WTC11 (cell line): ENCODE results near the gene PPP1R37. TPM values are rescaled to one million over a fixed set of nuclear protein-coding genes. Genes with fewer than 3 reads are reported as not detected.

Source experiments
- ATAC-seq: fragments of 200-7000 bp; cut with Tn5 transposase; 2 replicates; pipeline ENCODE4 v1.10.0; 2021; ENCODE audit warnings: mild to moderate bottlenecking, moderate library complexity
- CTCF ChIA-PET: fragments of 300-600 bp; sonication (Branson Sonifier 250); formaldehyde crosslinking; loops from one replicate; lab custom pipeline; 2021; ENCODE audit warnings: antibody characterized with exemption; lab: Charles Lee
- POLR2A ChIA-PET: fragments of 350-600 bp; sonication (Branson Sonifier 250); formaldehyde crosslinking; loops from one replicate; lab custom pipeline; 2021; ENCODE audit warnings: antibody characterized with exemption; lab: Charles Lee
- DNase-seq: peaks from one replicate; pipeline ENCODE4 v3.0.0; 2021; ENCODE audit warnings: low spot score
- H3K27ac Mint-ChIP-seq: 2 replicates; pipeline ENCODE4 v1.8.0; 2021; ENCODE audit warnings: mixed read lengths
- H3K27me3 Mint-ChIP-seq: 2 replicates; pipeline ENCODE4 v1.8.0; 2021; ENCODE audit warnings: low read depth, mild to moderate bottlenecking, moderate library complexity, mixed read lengths
- H3K36me3 Mint-ChIP-seq: 2 replicates; pipeline ENCODE4 v1.8.0; 2021; ENCODE audit warnings: mixed read lengths
- H3K4me1 Mint-ChIP-seq: 2 replicates; pipeline ENCODE4 v1.8.0; 2022; ENCODE audit warnings: mixed read lengths
- H3K4me3 Mint-ChIP-seq: 2 replicates; pipeline ENCODE4 v1.8.0; 2021; ENCODE audit warnings: mild to moderate bottlenecking, moderate library complexity, mixed read lengths
- H3K9me3 Mint-ChIP-seq: 2 replicates; pipeline ENCODE4 v1.8.0; 2021; ENCODE audit warnings: mixed read lengths
- KAT7 ChIP-seq: sonication (generic); formaldehyde crosslinking; IDR thresholded peaks from 2 replicates; pipeline ENCODE4 v1.8.1; 2023; ENCODE audit warnings: missing genetic modification reagents, mild to moderate bottlenecking, borderline replicate concordance
- NR2C2 ChIP-seq: sonication (generic); formaldehyde crosslinking; IDR thresholded peaks from 2 replicates; pipeline ENCODE4 v1.8.0; 2022; ENCODE audit warnings: mild to moderate bottlenecking, missing genetic modification reagents
- PRRX2 ChIP-seq: fragments of 250-450 bp; sonication (Bioruptor Pico); IDR thresholded peaks from 2 replicates; pipeline ENCODE4 v1.8.0; 2021; ENCODE audit warnings: mild to moderate bottlenecking
- SMAD3 ChIP-seq: sonication (generic); formaldehyde crosslinking; IDR thresholded peaks from 2 replicates; pipeline ENCODE4 v1.8.0; 2022; ENCODE audit warnings: missing genetic modification reagents, mild to moderate bottlenecking, borderline replicate concordance
- SMAD4 ChIP-seq: sonication (generic); formaldehyde crosslinking; IDR thresholded peaks from 2 replicates; pipeline ENCODE4 v1.8.0; 2022; ENCODE audit warnings: mild to moderate bottlenecking, missing genetic modification reagents
- SOX15 ChIP-seq: fragments of 250-450 bp; sonication (Bioruptor Pico); IDR thresholded peaks from 2 replicates; pipeline ENCODE4 v1.9.0; 2021; ENCODE audit warnings: mild to moderate bottlenecking
- ZBTB21 ChIP-seq: sonication (generic); formaldehyde crosslinking; IDR thresholded peaks from 2 replicates; pipeline ENCODE4 v1.8.1; 2023; ENCODE audit warnings: mild to moderate bottlenecking, missing genetic modification reagents, borderline replicate concordance
- ZNF138 ChIP-seq: sonication (generic); formaldehyde crosslinking; conservative IDR thresholded peaks from 2 replicates; pipeline ENCODE4 v1.8.1; 2022; ENCODE audit warnings: mild to moderate bottlenecking, moderate library complexity, missing genetic modification reagents
- ZNF416 ChIP-seq: fragments of 250-450 bp; sonication (Bioruptor Pico); IDR thresholded peaks from 2 replicates; pipeline ENCODE4 v1.9.0; 2021; ENCODE audit warnings: mild to moderate bottlenecking, inconsistent platforms
- total RNA-seq: library from RNA; stranded (reverse); gene quantifications from 3 replicates; pipeline ENCODE4 v1.2.3, GENCODE V29; 2021
- TF ChIP-seq, protein P1 (sequence below): sonication (generic); formaldehyde crosslinking; IDR thresholded peaks from 2 replicates; pipeline ENCODE4 v1.8.1; 2023; ENCODE audit warnings: mild to moderate bottlenecking, missing genetic modification reagents, borderline replicate concordance
- TF ChIP-seq, protein P2 (sequence below): sonication (generic); formaldehyde crosslinking; IDR thresholded peaks from 2 replicates; pipeline ENCODE4 v1.8.1; 2023; ENCODE audit warnings: mild to moderate bottlenecking, missing genetic modification reagents
- TF ChIP-seq, protein P3 (sequence below): sonication (generic); formaldehyde crosslinking; IDR thresholded peaks from 2 replicates; pipeline ENCODE4 v1.8.0; 2022; ENCODE audit warnings: mild to moderate bottlenecking, missing genetic modification reagents
- TF ChIP-seq, protein P4 (sequence below): sonication (generic); formaldehyde crosslinking; IDR thresholded peaks from 2 replicates; pipeline ENCODE4 v1.8.0; 2023; ENCODE audit warnings: missing genetic modification reagents, mild to moderate bottlenecking, borderline replicate concordance
- TF ChIP-seq, protein P5 (sequence below): fragments of 250-450 bp; sonication (Bioruptor Pico); conservative IDR thresholded peaks from 2 replicates; pipeline ENCODE4 v1.9.0; 2021; ENCODE audit warnings: mild to moderate bottlenecking
- TF ChIP-seq, protein P6 (sequence below): fragments of 250-450 bp; sonication (Bioruptor Pico); IDR thresholded peaks from 2 replicates; pipeline ENCODE4 v1.9.0; 2021; ENCODE audit warnings: mild to moderate bottlenecking
- TF ChIP-seq, protein P7 (sequence below): sonication (generic); formaldehyde crosslinking; IDR thresholded peaks from 2 replicates; pipeline ENCODE4 v1.8.1; 2023; ENCODE audit warnings: mild to moderate bottlenecking, missing genetic modification reagents

Gene PPP1R37
- total RNA-seq, 1 experiment from 2014 or later = 35.4 TPM

DNA sequence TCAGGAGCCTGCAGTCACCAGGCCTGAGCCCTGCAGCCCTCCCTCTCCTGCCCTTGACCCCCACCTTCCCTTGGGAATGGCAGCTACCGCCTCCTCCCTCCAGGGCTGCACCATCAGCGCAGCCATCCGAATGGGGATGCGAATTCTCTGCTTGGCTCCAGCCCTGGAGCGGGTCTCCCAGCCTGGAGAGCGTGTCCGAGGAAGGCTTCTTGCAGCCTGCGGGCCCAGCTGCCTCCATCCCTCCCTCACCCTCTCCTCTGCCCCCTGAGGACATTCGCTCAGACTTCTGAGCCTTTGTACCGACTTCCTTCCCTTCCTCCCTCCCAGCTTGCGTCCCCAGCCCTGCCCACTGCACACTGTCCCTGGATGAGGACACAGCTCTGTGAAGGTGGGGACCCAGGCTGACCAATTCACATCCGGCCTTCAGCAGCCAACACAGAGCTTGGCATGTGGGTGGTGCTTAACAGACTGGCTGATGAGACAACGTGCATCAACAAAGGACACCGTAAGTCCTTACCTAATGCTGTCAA is 73.8 kb downstream of the PPP1R37 start:
- ChIA-PET POLR2A (no interaction called here), CTCF (interaction anchor here (0.6 to 5.9 kb wide), 10 partner anchors 12 to 484 kb away, joined by 3 to 73 read pairs (median 4); partner anchors contain the start of genes BLOC1S3 and TRAPPC6A)
- Mint-ChIP-seq H3K4me1 (peaks cover 9% of the 10 kb centered on the region), H3K27ac (peak overlapping the region; percentile 83; the same call in 1 of the 2 replicates), H3K27me3 (no peaks in the 10 kb centered on the region; the same call in 1 of the 2 replicates), H3K9me3 (no peaks in the 10 kb centered on the region), H3K4me3 (no peak overlapping the region), H3K36me3 (no peaks in the 10 kb centered on the region)
- TF ChIP-seq, protein P1, sequence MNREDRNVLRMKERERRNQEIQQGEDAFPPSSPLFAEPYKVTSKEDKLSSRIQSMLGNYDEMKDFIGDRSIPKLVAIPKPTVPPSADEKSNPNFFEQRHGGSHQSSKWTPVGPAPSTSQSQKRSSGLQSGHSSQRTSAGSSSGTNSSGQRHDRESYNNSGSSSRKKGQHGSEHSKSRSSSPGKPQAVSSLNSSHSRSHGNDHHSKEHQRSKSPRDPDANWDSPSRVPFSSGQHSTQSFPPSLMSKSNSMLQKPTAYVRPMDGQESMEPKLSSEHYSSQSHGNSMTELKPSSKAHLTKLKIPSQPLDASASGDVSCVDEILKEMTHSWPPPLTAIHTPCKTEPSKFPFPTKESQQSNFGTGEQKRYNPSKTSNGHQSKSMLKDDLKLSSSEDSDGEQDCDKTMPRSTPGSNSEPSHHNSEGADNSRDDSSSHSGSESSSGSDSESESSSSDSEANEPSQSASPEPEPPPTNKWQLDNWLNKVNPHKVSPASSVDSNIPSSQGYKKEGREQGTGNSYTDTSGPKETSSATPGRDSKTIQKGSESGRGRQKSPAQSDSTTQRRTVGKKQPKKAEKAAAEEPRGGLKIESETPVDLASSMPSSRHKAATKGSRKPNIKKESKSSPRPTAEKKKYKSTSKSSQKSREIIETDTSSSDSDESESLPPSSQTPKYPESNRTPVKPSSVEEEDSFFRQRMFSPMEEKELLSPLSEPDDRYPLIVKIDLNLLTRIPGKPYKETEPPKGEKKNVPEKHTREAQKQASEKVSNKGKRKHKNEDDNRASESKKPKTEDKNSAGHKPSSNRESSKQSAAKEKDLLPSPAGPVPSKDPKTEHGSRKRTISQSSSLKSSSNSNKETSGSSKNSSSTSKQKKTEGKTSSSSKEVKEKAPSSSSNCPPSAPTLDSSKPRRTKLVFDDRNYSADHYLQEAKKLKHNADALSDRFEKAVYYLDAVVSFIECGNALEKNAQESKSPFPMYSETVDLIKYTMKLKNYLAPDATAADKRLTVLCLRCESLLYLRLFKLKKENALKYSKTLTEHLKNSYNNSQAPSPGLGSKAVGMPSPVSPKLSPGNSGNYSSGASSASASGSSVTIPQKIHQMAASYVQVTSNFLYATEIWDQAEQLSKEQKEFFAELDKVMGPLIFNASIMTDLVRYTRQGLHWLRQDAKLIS = no peak
- TF ChIP-seq ZNF416 (CRISPR knock-in tag) (no peak), ZNF138 (no peak)
- TF ChIP-seq, protein P2, sequence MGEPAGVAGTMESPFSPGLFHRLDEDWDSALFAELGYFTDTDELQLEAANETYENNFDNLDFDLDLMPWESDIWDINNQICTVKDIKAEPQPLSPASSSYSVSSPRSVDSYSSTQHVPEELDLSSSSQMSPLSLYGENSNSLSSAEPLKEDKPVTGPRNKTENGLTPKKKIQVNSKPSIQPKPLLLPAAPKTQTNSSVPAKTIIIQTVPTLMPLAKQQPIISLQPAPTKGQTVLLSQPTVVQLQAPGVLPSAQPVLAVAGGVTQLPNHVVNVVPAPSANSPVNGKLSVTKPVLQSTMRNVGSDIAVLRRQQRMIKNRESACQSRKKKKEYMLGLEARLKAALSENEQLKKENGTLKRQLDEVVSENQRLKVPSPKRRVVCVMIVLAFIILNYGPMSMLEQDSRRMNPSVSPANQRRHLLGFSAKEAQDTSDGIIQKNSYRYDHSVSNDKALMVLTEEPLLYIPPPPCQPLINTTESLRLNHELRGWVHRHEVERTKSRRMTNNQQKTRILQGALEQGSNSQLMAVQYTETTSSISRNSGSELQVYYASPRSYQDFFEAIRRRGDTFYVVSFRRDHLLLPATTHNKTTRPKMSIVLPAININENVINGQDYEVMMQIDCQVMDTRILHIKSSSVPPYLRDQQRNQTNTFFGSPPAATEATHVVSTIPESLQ (CRISPR knock-in tag) = no peak
- peak; percentile 42 for DNase-seq
- ATAC-seq = peak; percentile 23

DNA sequence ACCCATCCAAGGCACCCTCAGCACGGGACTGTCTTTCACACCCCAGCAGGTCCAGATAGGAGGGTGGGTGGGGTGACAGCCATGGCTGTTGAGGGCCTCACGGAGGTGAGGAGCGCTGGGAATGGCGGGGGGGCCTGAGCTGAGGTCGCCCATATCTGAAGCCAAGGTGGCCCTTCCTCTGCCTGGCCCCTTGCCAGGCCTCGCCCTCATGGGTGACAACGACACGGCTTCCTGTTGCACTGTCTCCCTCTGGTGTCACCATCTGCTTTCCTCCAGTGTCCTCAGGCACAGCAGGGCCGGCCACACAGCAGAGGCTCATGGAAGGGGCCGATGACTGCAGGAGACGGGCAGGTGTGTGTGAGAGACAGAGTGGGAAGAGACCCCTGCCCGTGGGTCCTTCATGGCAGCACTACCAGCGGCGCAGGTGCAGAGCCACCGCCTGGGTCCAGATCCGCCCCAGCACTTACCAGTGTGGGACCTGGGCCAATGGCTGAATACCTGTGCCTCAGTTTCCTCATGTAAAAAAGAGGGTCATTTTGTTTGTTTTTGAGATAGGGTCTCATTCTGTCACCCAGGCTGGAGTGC is 75.9 kb downstream of the PPP1R37 start:
- ChIA-PET POLR2A (no interaction called here), CTCF (interaction anchor here (1.2 to 5.9 kb wide), 2 partner anchors 10 to 17 kb away, joined by 3 to 73 read pairs; partner anchors contain the start of genes BLOC1S3 and TRAPPC6A)
- Mint-ChIP-seq H3K4me3 (no peak overlapping the region), H3K27me3 (no peaks in the 10 kb centered on the region; the same call in 1 of the 2 replicates), H3K9me3 (no peaks in the 10 kb centered on the region), H3K36me3 (no peaks in the 10 kb centered on the region), H3K27ac (no peak overlapping the region)
- ATAC-seq (no peak), DNase-seq (no peak)
- TF ChIP-seq ZNF416 (CRISPR knock-in tag) (no peak), ZBTB21 (no peak), PRRX2 (CRISPR knock-in tag) (no peak), KAT7 (CRISPR knock-in tag) (no peak), SOX15 (CRISPR knock-in tag) (no peak), SMAD3 (no peak), SMAD4 (CRISPR knock-in tag) (no peak), NR2C2 (CRISPR knock-in tag) (no peak)
- TF ChIP-seq, protein P3, sequence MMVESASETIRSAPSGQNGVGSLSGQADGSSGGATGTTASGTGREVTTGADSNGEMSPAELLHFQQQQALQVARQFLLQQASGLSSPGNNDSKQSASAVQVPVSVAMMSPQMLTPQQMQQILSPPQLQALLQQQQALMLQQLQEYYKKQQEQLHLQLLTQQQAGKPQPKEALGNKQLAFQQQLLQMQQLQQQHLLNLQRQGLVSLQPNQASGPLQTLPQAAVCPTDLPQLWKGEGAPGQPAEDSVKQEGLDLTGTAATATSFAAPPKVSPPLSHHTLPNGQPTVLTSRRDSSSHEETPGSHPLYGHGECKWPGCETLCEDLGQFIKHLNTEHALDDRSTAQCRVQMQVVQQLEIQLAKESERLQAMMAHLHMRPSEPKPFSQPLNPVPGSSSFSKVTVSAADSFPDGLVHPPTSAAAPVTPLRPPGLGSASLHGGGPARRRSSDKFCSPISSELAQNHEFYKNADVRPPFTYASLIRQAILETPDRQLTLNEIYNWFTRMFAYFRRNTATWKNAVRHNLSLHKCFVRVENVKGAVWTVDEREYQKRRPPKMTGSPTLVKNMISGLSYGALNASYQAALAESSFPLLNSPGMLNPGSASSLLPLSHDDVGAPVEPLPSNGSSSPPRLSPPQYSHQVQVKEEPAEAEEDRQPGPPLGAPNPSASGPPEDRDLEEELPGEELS = no peak
- TF ChIP-seq, protein P4, sequence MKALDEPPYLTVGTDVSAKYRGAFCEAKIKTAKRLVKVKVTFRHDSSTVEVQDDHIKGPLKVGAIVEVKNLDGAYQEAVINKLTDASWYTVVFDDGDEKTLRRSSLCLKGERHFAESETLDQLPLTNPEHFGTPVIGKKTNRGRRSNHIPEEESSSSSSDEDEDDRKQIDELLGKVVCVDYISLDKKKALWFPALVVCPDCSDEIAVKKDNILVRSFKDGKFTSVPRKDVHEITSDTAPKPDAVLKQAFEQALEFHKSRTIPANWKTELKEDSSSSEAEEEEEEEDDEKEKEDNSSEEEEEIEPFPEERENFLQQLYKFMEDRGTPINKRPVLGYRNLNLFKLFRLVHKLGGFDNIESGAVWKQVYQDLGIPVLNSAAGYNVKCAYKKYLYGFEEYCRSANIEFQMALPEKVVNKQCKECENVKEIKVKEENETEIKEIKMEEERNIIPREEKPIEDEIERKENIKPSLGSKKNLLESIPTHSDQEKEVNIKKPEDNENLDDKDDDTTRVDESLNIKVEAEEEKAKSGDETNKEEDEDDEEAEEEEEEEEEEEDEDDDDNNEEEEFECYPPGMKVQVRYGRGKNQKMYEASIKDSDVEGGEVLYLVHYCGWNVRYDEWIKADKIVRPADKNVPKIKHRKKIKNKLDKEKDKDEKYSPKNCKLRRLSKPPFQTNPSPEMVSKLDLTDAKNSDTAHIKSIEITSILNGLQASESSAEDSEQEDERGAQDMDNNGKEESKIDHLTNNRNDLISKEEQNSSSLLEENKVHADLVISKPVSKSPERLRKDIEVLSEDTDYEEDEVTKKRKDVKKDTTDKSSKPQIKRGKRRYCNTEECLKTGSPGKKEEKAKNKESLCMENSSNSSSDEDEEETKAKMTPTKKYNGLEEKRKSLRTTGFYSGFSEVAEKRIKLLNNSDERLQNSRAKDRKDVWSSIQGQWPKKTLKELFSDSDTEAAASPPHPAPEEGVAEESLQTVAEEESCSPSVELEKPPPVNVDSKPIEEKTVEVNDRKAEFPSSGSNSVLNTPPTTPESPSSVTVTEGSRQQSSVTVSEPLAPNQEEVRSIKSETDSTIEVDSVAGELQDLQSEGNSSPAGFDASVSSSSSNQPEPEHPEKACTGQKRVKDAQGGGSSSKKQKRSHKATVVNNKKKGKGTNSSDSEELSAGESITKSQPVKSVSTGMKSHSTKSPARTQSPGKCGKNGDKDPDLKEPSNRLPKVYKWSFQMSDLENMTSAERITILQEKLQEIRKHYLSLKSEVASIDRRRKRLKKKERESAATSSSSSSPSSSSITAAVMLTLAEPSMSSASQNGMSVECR (CRISPR knock-in tag) = no peak
- TF ChIP-seq, protein P5, sequence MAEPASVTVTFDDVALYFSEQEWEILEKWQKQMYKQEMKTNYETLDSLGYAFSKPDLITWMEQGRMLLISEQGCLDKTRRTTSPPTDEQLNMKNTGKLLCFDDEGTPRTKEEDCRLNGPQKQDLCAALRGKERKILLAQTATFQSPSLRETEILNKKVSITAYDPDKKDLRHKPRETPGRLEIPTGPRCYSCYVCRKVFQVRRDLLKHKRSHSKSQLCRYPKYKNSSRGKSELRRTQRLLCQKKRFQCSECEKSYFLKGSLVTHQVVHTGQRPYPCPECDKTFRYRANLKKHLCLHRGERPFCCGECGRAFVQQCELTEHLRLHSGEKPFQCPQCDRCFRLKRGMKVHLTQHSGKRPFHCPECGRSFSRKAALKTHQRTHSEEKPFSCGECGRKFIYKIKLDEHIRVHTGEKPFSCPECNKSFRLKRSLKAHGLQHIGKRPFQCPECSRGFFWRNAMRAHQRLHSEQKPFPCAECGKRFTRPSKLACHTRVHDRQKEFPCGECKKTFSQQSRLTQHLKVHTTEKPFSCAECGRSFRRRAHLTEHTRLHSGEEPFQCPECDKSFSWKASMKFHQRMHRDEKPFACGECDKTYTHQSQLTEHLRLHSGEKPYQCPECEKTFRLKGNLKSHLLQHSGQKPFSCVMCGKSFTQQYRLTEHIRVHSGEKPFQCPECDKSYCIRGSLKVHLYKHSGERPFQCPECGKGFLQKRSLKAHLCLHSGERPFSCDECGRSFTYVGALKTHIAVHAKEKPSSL = no peak
- TF ChIP-seq, protein P6, sequence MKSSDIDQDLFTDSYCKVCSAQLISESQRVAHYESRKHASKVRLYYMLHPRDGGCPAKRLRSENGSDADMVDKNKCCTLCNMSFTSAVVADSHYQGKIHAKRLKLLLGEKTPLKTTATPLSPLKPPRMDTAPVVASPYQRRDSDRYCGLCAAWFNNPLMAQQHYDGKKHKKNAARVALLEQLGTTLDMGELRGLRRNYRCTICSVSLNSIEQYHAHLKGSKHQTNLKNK = no peak
- TF ChIP-seq, protein P7, sequence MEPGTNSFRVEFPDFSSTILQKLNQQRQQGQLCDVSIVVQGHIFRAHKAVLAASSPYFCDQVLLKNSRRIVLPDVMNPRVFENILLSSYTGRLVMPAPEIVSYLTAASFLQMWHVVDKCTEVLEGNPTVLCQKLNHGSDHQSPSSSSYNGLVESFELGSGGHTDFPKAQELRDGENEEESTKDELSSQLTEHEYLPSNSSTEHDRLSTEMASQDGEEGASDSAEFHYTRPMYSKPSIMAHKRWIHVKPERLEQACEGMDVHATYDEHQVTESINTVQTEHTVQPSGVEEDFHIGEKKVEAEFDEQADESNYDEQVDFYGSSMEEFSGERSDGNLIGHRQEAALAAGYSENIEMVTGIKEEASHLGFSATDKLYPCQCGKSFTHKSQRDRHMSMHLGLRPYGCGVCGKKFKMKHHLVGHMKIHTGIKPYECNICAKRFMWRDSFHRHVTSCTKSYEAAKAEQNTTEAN = no peak
- TF ChIP-seq, all 79 proteins: peak for 0
- H3K4me1 Mint-ChIP-seq = peaks cover 6% of the 10 kb centered on the region
